Trophoblast cell (in vitro differentiated cells and primary cell): ENCODE data around the gene KCNC4.

Experiments
- DNase-seq, 2 donors: peaks; one replicate each; pipeline ENCODE4 v3.0.0-alpha.2; 2016
- H2AFZ ChIP-seq: 2 replicates; pipeline ENCODE4 v1.6.1; 2013; ENCODE audit warnings: low read length, moderate library complexity, mild to moderate bottlenecking; ENCODE audit not compliant: insufficient read depth, poor library complexity
- H2AK5ac ChIP-seq: 2 replicates; pipeline ENCODE4 v1.6.1; 2013; ENCODE audit warnings: mild to moderate bottlenecking, low read length
- H2BK120ac ChIP-seq: 2 replicates; pipeline ENCODE4 v1.6.1; 2013; ENCODE audit warnings: low read length, mild to moderate bottlenecking, moderate library complexity; ENCODE audit not compliant: insufficient read depth, poor library complexity
- H2BK12ac ChIP-seq: 2 replicates; pipeline ENCODE4 v1.6.1; 2013; ENCODE audit warnings: mild to moderate bottlenecking, low read length, moderate library complexity
- H2BK5ac ChIP-seq: 2 replicates; pipeline ENCODE4 v1.6.1; 2013; ENCODE audit warnings: low read length, low read depth, moderate library complexity, mild to moderate bottlenecking; ENCODE audit not compliant: poor library complexity
- H3K14ac ChIP-seq: 2 replicates; pipeline ENCODE4 v1.6.1; 2013; ENCODE audit warnings: mild to moderate bottlenecking, low read length
- H3K18ac ChIP-seq: 2 replicates; pipeline ENCODE4 v1.6.1; 2013; ENCODE audit warnings: mild to moderate bottlenecking, low read length
- H3K23ac ChIP-seq: 2 replicates; pipeline ENCODE4 v1.6.1; 2013; ENCODE audit warnings: low read length
- H3K27ac ChIP-seq: 2 replicates; pipeline ENCODE4 v1.5.1; 2013; ENCODE audit warnings: low read depth, mild to moderate bottlenecking, inconsistent platforms, low read length, moderate library complexity
- H3K27me3 ChIP-seq: 2 replicates; pipeline ENCODE4 v1.6.1; 2013; ENCODE audit warnings: inconsistent platforms, mild to moderate bottlenecking, low read length, moderate library complexity; ENCODE audit not compliant: insufficient read depth
- H3K36me3 ChIP-seq, 2 experiments: 1 replicate in 1 of 2; 2 replicates in 1 of 2; pipeline ENCODE4 v1.6.1; 2013; ENCODE audit warnings: low read length in 2 of 2, mild to moderate bottlenecking in 2 of 2, moderate library complexity in 1 of 2; ENCODE audit not compliant: insufficient read depth in 2 of 2, control insufficient read depth in 1 of 2
- H3K4ac ChIP-seq: 2 replicates; pipeline ENCODE4 v1.6.1; 2013; ENCODE audit warnings: low read depth, mild to moderate bottlenecking, low read length, moderate library complexity
- H3K4me1 ChIP-seq, 2 experiments: 1 replicate in 1 of 2; 2 replicates in 1 of 2; pipeline ENCODE4 v1.6.1; 2013; ENCODE audit warnings: low read length in 2 of 2, mild to moderate bottlenecking in 2 of 2, moderate library complexity in 1 of 2; ENCODE audit not compliant: insufficient read depth in 2 of 2, control insufficient read depth in 1 of 2
- H3K4me2 ChIP-seq: 2 replicates; pipeline ENCODE4 v1.6.1; 2013; ENCODE audit warnings: inconsistent platforms, mild to moderate bottlenecking, low read length, moderate library complexity
- H3K4me3 ChIP-seq: 2 replicates; pipeline ENCODE4 v1.5.1; 2013; ENCODE audit warnings: mild to moderate bottlenecking, low read depth, low read length, inconsistent platforms
- H3K79me1 ChIP-seq: one replicate; pipeline ENCODE4 v1.6.1; 2013; ENCODE audit warnings: low read length
- H3K79me2 ChIP-seq: 2 replicates; pipeline ENCODE4 v1.6.1; 2013; ENCODE audit warnings: low read length, mild to moderate bottlenecking; ENCODE audit not compliant: control insufficient read depth, insufficient read depth, poor library complexity
- H3K9ac ChIP-seq: 2 replicates; pipeline ENCODE4 v1.6.1; 2013; ENCODE audit warnings: mild to moderate bottlenecking, low read length
- H3K9me3 ChIP-seq: 2 replicates; pipeline ENCODE4 v1.6.1; 2013; ENCODE audit warnings: low read depth, mild to moderate bottlenecking, control low read depth, inconsistent platforms, low read length; ENCODE audit not compliant: insufficient read depth
- H4K12ac ChIP-seq: 2 replicates; pipeline ENCODE4 v1.6.1; 2013; ENCODE audit warnings: low read depth, mild to moderate bottlenecking, low read length, moderate library complexity
- H4K8ac ChIP-seq: 2 replicates; pipeline ENCODE4 v1.6.1; 2013; ENCODE audit warnings: low read depth, mild to moderate bottlenecking, low read length, moderate library complexity
- H4K91ac ChIP-seq: one replicate; pipeline ENCODE4 v1.6.1; 2013; ENCODE audit warnings: low read depth, mild to moderate bottlenecking, low read length, moderate library complexity
- WGBS: extraction: QIAGEN DNeasy Blood & Tissue Kit; methylation state at CpG from one replicate; pipeline ENCODE4 v1.1.7; 2013; ENCODE audit warnings: missing lambda C conversion rate; ENCODE audit not compliant: insufficient read length, insufficient coverage; ENCODE audit errors: extremely low coverage; 5-methylcytosine and 5-hydroxymethylcytosine counted together

The KCNC4 gene

GRCh38 chr1:110200666-110201065, 9.4 kb upstream of the KCNC4 start:
- no CpG with 5 or more reads among the region's 14 CpGs for WGBS
- Histone ChIP-seq H3K9ac (no peak overlapping the region), H3K9me3 (peaks cover 1% of the 10 kb centered on the region), H3K27ac (no peak overlapping the region), H3K18ac (no peak overlapping the region), H3K4ac (no peak overlapping the region), H3K79me1 (no peaks in the 10 kb centered on the region), H4K8ac (no peak overlapping the region), H3K23ac (no peak overlapping the region), H2BK12ac (no peak overlapping the region), H4K12ac (no peak overlapping the region), H3K4me2 (no peak overlapping the region), H3K36me3 (no peaks in the 10 kb centered on the region), H2AK5ac (no peak overlapping the region), H2AFZ (no peak overlapping the region), H3K4me3 (no peak overlapping the region), H3K79me2 (no peaks in the 10 kb centered on the region), H3K27me3 (no peaks in the 10 kb centered on the region), H4K91ac (no peak overlapping the region), H3K14ac (no peak overlapping the region), H3K4me1 (peaks cover 2 to 3% of the 10 kb centered on the region in 2 experiments), H2BK120ac (no peak overlapping the region), H2BK5ac (no peak overlapping the region)
- DNase-seq: no peak

GRCh38 chr1:110201157-110201825, 8.8 kb upstream of the KCNC4 start:
- H2BK120ac ChIP-seq: no peak overlapping the region
- H3K27me3 ChIP-seq: no peaks in the 10 kb centered on the region
- peaks cover 2 to 3% of the 10 kb centered on the region in 2 experiments for H3K4me1 ChIP-seq
- H3K27ac ChIP-seq: no peak overlapping the region
- H3K9ac ChIP-seq: no peak overlapping the region
- no peak overlapping the region for H3K4me3 ChIP-seq
- H3K14ac ChIP-seq: no peak overlapping the region
- H3K79me1 ChIP-seq: no peaks in the 10 kb centered on the region
- H4K12ac ChIP-seq: no peak overlapping the region
- no peak overlapping the region for H3K4ac ChIP-seq
- H2BK12ac ChIP-seq: no peak overlapping the region
- H2AK5ac ChIP-seq: no peak overlapping the region
- H3K4me2 ChIP-seq: no peak overlapping the region
- H3K23ac ChIP-seq: no peak overlapping the region
- no peaks in the 10 kb centered on the region for H3K36me3 ChIP-seq
- H3K9me3 ChIP-seq: peaks cover 1% of the 10 kb centered on the region
- H3K79me2 ChIP-seq: no peaks in the 10 kb centered on the region
- H4K8ac ChIP-seq: no peak overlapping the region
- no peak for DNase-seq
- no CpG with 5 or more reads among the region's 10 CpGs for WGBS
- no peak overlapping the region for H4K91ac ChIP-seq
- H2BK5ac ChIP-seq: no peak overlapping the region
- H2AFZ ChIP-seq: no peak overlapping the region
- H3K18ac ChIP-seq: no peak overlapping the region

GRCh38 chr1:110203021-110203661, 7.0 kb upstream of the KCNC4 start:
- WGBS: no CpG with 5 or more reads among the region's 6 CpGs
- H3K23ac ChIP-seq: no peak overlapping the region

GRCh38 chr1:110205156-110205555, 5.0 kb upstream of the KCNC4 start:
- Histone ChIP-seq H3K4ac (no peak overlapping the region), H4K12ac (no peak overlapping the region), H3K27me3 (peaks cover 3% of the 10 kb centered on the region), H3K9me3 (peaks cover 3% of the 10 kb centered on the region), H3K79me2 (no peaks in the 10 kb centered on the region), H2BK5ac (no peak overlapping the region), H3K14ac (no peak overlapping the region), H3K27ac (no peak overlapping the region), H4K91ac (no peak overlapping the region), H3K9ac (no peak overlapping the region), H2AK5ac (no peak overlapping the region), H3K4me2 (no peak overlapping the region), H3K23ac (no peak overlapping the region), H3K36me3 (no peaks in the 10 kb centered on the region), H3K18ac (no peak overlapping the region), H2BK12ac (no peak overlapping the region), H2BK120ac (no peak overlapping the region), H4K8ac (no peak overlapping the region), H3K4me3 (no peak overlapping the region), H3K79me1 (no peaks in the 10 kb centered on the region), H3K4me1 (peaks cover 2 to 7% of the 10 kb centered on the region in 2 experiments), H2AFZ (no peak overlapping the region)
- DNase-seq: no peak
- no CpG with 5 or more reads among the region's 4 CpGs for WGBS

More at GRCh38 chr1:110203021-110203661, 7.0 kb upstream of the KCNC4 start:
- Histone ChIP-seq H2AFZ (no peak overlapping the region), H3K4me2 (no peak overlapping the region), H3K79me1 (no peaks in the 10 kb centered on the region), H3K4me3 (no peak overlapping the region), H2BK120ac (no peak overlapping the region), H3K18ac (no peak overlapping the region), H3K79me2 (no peaks in the 10 kb centered on the region), H3K36me3 (no peaks in the 10 kb centered on the region), H4K8ac (no peak overlapping the region), H2BK5ac (no peak overlapping the region), H3K9ac (no peak overlapping the region), H2BK12ac (no peak overlapping the region), H3K27me3 (no peaks in the 10 kb centered on the region), H3K4me1 (peaks cover 2 to 3% of the 10 kb centered on the region in 2 experiments), H4K12ac (no peak overlapping the region), H3K9me3 (peaks cover 1% of the 10 kb centered on the region), H3K14ac (no peak overlapping the region), H2AK5ac (no peak overlapping the region), H3K4ac (no peak overlapping the region), H4K91ac (no peak overlapping the region), H3K27ac (no peak overlapping the region)
- peak; percentile 49 to 84 for DNase-seq
